ENCODE measurements around the gene TFCP2L1.

The TFCP2L1 gene

DNA sequence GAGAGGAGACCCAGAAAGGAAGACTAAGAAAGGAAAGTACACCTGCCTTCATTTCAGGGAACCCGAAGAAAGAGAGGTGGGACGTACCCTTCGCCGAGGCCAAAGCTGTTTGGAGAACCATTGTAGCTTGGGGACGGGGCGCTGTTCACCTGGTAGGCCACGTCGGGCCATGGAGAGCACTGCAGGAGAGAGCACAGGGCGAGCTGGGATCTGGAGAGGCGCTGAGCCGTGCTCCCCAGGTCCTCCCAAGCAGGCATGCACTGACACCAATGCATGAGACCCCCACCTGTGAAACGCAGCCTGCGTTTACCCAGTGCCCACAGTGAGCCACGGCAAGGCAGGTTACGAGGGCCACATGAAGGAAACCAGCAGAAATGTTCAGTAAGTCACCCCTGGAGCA is 45.5 kb downstream of the TFCP2L1 start:
- Histone ChIP-seq H3K4me1 (no peaks in the 10 kb centered on the region), H3K27ac (no peak overlapping the region), H3K36me3 (peaks cover 0 to 54% (median 0%) of the 10 kb centered on the region in 3 donors), H3K4me3 (no peak overlapping the region), H3K9me3 (no peaks in the 10 kb centered on the region), H3K27me3 (peaks cover 0 to 18% of the 10 kb centered on the region in 2 donors)
- DNase-seq = peak in 1 of 2 donors; percentile 37
- TF ChIP-seq, protein P1, sequence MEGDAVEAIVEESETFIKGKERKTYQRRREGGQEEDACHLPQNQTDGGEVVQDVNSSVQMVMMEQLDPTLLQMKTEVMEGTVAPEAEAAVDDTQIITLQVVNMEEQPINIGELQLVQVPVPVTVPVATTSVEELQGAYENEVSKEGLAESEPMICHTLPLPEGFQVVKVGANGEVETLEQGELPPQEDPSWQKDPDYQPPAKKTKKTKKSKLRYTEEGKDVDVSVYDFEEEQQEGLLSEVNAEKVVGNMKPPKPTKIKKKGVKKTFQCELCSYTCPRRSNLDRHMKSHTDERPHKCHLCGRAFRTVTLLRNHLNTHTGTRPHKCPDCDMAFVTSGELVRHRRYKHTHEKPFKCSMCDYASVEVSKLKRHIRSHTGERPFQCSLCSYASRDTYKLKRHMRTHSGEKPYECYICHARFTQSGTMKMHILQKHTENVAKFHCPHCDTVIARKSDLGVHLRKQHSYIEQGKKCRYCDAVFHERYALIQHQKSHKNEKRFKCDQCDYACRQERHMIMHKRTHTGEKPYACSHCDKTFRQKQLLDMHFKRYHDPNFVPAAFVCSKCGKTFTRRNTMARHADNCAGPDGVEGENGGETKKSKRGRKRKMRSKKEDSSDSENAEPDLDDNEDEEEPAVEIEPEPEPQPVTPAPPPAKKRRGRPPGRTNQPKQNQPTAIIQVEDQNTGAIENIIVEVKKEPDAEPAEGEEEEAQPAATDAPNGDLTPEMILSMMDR (IDR thresholded peaks at IDR 0.05) = no peak
- intact Hi-C loops (cut with DNase I; ENCODE audit: low total_unique reads) = no loop called here

DNA sequence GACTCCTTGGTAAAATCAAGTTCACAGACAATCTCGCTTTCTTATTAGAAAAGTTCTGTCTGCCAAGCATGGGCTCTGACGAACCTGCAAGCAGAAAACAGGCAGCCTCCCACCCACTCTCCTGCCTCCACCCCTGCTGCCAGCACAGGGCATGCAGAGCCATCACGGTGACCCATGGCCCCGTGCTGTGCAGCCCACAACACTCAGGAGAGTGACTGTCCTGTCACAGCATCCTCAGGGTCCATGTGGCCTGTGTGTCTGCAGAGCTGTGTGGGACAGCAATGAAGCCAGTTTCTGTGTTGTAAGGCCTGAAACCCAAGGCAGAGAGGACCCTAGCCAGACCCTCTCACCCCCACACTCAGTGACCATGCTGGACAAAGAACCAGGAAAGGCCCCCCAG is 46.2 kb downstream of the TFCP2L1 start:
- TF ChIP-seq, protein P1 (IDR thresholded peaks at IDR 0.05) = no peak
- peaks cover 0 to 56% (median 0%) of the 10 kb centered on the region in 3 donors for H3K36me3 ChIP-seq
- no peaks in the 10 kb centered on the region for H3K4me1 ChIP-seq

DNA sequence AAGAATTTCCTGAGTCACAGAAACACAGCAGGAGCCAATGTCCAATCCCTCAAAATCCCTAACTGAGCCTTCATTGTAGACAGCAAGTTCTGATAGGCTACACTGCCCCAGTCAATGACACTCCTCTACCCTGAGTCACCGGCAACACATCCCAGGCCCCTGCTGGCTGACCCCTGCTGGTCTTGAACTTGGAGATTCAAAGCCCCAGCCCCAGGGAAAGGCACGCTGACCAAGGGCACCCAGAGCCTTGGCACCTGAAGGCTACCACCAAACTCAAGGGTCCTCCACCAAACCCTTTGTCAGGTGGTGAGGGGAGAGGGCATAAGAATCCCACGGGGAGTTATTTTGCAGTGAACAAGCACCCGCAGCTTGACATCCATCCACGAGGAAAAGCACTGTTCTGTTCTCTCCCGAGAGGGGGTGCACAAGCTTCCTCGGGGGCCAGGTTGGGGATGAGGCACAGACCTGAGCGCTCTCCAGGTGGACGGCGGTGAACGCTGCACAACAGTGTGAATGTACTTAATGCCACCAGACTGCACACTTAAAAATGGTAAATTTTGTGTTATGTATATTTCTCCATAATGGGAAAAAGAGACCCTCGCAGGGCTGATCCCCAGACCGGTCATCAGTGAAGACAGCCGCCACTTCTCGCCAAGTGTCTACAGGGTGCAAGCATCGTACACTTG is 46.9 kb downstream of the TFCP2L1 start:
- H3K27ac ChIP-seq = no peak overlapping the region
- DNase-seq = peak in 1 of 2 donors; percentile 41
- H3K4me3 ChIP-seq = no peak overlapping the region
- H3K27me3 ChIP-seq = peaks cover 0 to 20% of the 10 kb centered on the region in 2 donors
- TF ChIP-seq, protein P1 (IDR thresholded peaks at IDR 0.05) = no peak
- no peaks in the 10 kb centered on the region for H3K4me1 ChIP-seq
- intact Hi-C loops (cut with DNase I; ENCODE audit: low total_unique reads) = no loop called here
- H3K9me3 ChIP-seq = no peaks in the 10 kb centered on the region
- H3K36me3 ChIP-seq = peaks cover 0 to 57% (median 0%) of the 10 kb centered on the region in 3 donors

More for the DNA sequence above, 46.2 kb downstream of the TFCP2L1 start:
- H3K9me3 ChIP-seq = no peaks in the 10 kb centered on the region
- no peak overlapping the region for H3K4me3 ChIP-seq
- H3K27ac ChIP-seq = no peak overlapping the region
- DNase-seq = peak in 1 of 2 donors; percentile 47
- intact Hi-C loops (cut with DNase I; ENCODE audit: low total_unique reads) = no loop called here
- peaks cover 0 to 19% of the 10 kb centered on the region in 2 donors for H3K27me3 ChIP-seq

DNA sequence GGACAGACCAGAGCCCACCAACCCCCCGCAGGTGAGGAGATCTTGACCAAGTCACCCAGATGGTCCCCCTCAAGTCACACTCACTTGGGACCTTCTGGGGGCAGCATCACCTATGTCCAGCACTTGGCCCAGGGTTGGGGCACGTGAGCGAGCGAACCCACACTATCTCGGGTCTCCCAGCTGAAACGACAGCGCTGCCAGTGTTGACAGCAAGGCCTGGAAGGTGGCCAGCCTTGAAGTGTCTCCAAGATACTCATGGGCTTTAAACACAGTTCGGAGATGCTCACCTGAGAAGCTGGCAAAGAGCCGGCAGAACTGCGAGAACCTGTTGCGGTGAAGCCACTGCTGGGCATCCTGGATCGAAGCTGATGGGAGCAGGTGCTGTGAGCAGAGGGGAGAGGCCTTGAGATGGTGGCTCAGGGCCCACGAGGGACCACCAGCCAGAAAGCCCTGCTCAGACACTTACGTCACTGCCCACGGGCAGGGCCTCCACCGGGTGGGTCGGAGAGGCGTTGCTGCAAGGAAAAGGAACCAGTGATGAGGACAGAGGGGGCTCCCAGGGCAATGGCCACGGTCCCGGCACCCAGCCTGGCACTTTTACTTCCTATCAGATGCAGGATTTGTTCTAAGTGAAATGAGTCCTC is 47.5 kb downstream of the TFCP2L1 start:
- peak in 1 of 2 donors; percentile 55 for DNase-seq
- TF ChIP-seq, protein P1 (IDR thresholded peaks at IDR 0.05) = no peak
- H3K9me3 ChIP-seq = no peaks in the 10 kb centered on the region
- peaks cover 0 to 16% of the 10 kb centered on the region in 2 donors for H3K27me3 ChIP-seq
- H3K4me3 ChIP-seq = no peak overlapping the region
- no peak overlapping the region for H3K27ac ChIP-seq
- peaks cover 0 to 58% (median 0%) of the 10 kb centered on the region in 3 donors for H3K36me3 ChIP-seq
- intact Hi-C loops (cut with DNase I; ENCODE audit: low total_unique reads) = no loop called here
- H3K4me1 ChIP-seq = no peaks in the 10 kb centered on the region

DNA sequence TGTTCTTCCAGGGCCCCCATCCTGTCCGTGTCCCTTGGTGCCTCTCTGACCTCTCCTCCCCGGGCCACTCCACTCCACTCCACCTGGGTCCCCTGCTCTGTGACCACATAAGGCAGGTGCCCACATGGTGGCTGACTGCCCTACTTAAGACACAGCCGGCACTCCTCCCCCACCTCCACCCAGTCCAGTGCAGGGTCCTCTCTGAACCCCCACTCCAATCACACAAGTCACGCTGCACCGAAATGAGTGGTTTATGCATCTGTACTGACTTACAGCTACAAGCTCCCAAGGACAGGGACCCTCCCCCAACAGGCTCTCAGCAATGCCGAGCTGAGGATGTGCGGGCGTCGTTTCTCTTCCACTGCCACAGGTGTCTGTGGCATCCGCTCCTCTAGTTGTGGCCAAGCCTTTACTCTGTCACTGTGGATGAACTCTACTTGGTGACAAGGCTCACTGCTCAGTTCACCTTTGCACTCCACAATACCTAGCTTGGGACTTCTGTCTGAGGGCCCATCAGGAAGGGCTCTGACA is 48.3 kb downstream of the TFCP2L1 start:
- DNase-seq = peak in 1 of 2 donors; percentile 51
- TF ChIP-seq, protein P1 (IDR thresholded peaks at IDR 0.05) = no peak
- intact Hi-C loops (cut with DNase I; ENCODE audit: low total_unique reads) = no loop called here
- Histone ChIP-seq H3K36me3 (peaks cover 0 to 62% (median 0%) of the 10 kb centered on the region in 3 donors), H3K9me3 (no peaks in the 10 kb centered on the region), H3K4me1 (no peaks in the 10 kb centered on the region), H3K27ac (no peak overlapping the region), H3K4me3 (no peak overlapping the region), H3K27me3 (peaks cover 0 to 16% of the 10 kb centered on the region in 2 donors)

Measured in tibial artery (tissue), 4 donors.